Activated naive CD8-positive, alpha-beta T cell treated with anti-CD3 and anti-CD28 coated beads for 36 hours (primary cell): ENCODE results near the gene GADD45G. TPM values are rescaled to one million over a fixed set of nuclear protein-coding genes. Genes with fewer than 3 reads are reported as not detected.

Experiments used
- DNase-seq: peaks from one replicate; pipeline ENCODE4 v3.0.0; 2021
- H3K27ac Mint-ChIP-seq: one replicate; pipeline ENCODE4 v1.8.0; 2022; ENCODE audit warnings: mild to moderate bottlenecking, moderate library complexity, mixed read lengths
- H3K27me3 Mint-ChIP-seq: one replicate; pipeline ENCODE4 v1.8.0; 2022; ENCODE audit warnings: mild to moderate bottlenecking, mixed read lengths
- H3K36me3 Mint-ChIP-seq: one replicate; pipeline ENCODE4 v1.8.0; 2021; ENCODE audit warnings: mild to moderate bottlenecking, mixed read lengths
- H3K4me1 Mint-ChIP-seq: one replicate; pipeline ENCODE4 v1.8.0; 2021; ENCODE audit warnings: mixed read lengths
- H3K4me3 Mint-ChIP-seq: one replicate; pipeline ENCODE4 v1.8.0; 2022; ENCODE audit warnings: mild to moderate bottlenecking, moderate library complexity, mixed read lengths
- H3K9me3 Mint-ChIP-seq: one replicate; pipeline ENCODE4 v1.8.0; 2022; ENCODE audit warnings: mixed read lengths
- total RNA-seq, 2 experiments: library from RNA; stranded (reverse); gene quantifications; one replicate each; pipeline ENCODE4 v1.2.3, GENCODE V29; 2021

The GADD45G gene
- total RNA-seq, 2 experiments from 2014 or later: 1.4 to 1.8 TPM

DNA sequence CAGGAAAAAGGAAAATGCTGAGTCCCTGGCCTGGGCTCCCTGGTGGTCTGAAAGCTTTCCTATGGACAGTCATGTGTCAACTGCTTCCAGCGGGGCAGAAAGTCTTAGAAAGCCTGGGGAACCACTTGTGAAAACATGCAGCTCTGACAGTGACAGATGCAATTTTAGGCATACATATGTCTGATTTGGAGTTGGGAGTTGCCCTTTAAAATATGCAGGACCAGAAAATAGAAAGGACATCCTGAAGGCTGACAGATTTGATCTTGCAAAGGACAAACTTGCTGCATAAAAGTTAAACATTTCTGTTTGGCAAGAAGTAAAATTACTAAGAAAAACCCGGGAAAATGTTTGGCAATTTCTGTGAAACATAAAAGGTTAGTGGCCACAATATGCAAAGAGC is 23.8 kb downstream of the GADD45G start:
- Mint-ChIP-seq H3K27me3 (no peaks in the 10 kb centered on the region), H3K36me3 (no peaks in the 10 kb centered on the region), H3K4me3 (no peak overlapping the region), H3K9me3 (no peaks in the 10 kb centered on the region), H3K27ac (no peak overlapping the region), H3K4me1 (no peaks in the 10 kb centered on the region)
- no peak for DNase-seq

DNA sequence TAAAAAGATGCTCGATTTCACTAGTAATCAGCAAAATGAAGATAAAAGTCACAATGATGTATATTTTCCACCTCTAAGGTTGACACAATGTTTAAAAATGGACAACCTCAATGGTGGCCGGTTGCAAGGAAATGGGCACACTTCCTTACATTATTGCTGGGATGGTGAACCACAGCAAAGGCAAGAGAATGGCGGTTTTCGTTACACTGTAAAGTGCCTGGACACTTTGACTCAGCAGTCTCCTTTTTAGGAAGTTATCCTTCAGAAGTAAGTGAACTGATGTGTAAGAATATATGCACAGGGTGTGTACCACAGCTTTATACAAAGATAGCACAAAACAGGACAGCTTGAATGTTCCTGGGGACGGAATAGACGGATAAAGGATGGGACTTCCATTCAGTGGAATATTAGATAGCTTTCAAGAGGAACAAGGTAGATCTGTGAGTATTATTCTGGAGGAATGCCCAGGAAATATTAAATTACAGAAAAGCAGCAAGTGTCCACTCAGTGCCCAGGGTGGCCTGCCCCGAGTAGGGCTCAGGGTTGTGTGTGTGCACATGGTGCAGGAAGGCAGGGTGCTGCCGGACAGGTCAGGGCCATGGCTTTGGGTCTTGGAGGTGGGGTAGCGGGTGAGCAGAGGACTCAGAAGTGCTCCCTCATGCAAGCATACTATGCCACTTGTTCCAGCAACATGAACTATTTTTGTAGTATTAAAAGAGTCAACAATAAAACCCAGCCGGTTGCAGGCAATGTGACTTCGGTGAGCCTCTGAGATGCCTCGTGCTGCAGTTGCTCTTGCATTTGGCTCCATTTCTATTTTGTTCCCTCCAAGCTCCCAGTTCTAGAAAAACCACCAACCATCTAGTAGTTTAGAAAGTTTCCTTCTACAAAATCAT is 24.5 kb downstream of the GADD45G start:
- no peak overlapping the region for H3K27ac Mint-ChIP-seq
- H3K9me3 Mint-ChIP-seq: no peaks in the 10 kb centered on the region
- H3K27me3 Mint-ChIP-seq: no peaks in the 10 kb centered on the region
- no peak overlapping the region for H3K4me3 Mint-ChIP-seq
- DNase-seq: no peak
- H3K4me1 Mint-ChIP-seq: no peaks in the 10 kb centered on the region
- no peaks in the 10 kb centered on the region for H3K36me3 Mint-ChIP-seq

DNA sequence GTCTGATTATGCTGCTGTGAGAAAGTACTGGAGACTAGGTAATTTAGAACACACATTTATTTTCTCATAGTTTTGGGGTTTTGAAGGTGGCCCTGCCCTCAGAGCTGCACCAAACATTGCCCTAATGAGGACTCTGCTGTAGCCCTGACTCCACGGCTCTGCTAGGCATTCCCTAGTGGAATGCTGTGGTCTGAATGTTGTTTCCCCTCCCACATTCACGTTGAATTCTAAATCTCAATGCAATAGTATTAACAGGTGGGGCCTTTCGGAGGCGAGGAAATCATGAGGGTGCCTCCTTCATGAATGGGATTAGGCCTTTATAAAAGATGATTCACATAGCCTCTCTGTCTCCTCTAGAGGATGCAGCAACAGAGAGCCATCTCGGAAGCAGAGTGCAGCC is 25.7 kb downstream of the GADD45G start:
- no peaks in the 10 kb centered on the region for H3K9me3 Mint-ChIP-seq
- H3K4me3 Mint-ChIP-seq: no peak overlapping the region
- no peaks in the 10 kb centered on the region for H3K36me3 Mint-ChIP-seq
- H3K27ac Mint-ChIP-seq: no peak overlapping the region
- no peak for DNase-seq
- H3K27me3 Mint-ChIP-seq: no peaks in the 10 kb centered on the region
- no peaks in the 10 kb centered on the region for H3K4me1 Mint-ChIP-seq

DNA sequence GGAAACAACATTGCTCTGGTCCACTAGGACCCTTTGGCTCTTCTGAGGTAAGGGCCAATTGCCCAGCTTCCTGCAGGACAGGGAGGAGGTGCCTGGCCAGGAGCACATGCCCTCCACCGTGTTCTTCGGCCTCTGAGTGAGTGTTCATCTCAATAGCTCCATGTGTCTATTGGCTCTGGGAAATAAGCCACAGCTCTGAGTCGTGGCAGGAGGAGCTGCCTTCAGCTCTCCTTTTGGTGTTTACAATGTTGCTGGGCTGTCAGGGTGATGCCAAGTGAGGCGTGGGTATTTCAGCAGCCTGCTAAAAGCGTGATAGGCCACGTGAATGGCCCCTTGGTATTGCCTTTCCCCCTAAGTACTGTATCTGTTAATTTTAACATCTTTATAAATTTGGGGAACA is 26.6 kb downstream of the GADD45G start:
- H3K27ac Mint-ChIP-seq: no peak overlapping the region
- H3K36me3 Mint-ChIP-seq: no peaks in the 10 kb centered on the region
- H3K9me3 Mint-ChIP-seq: no peaks in the 10 kb centered on the region
- no peak overlapping the region for H3K4me3 Mint-ChIP-seq
- DNase-seq: no peak
- no peaks in the 10 kb centered on the region for H3K27me3 Mint-ChIP-seq
- no peaks in the 10 kb centered on the region for H3K4me1 Mint-ChIP-seq

DNA sequence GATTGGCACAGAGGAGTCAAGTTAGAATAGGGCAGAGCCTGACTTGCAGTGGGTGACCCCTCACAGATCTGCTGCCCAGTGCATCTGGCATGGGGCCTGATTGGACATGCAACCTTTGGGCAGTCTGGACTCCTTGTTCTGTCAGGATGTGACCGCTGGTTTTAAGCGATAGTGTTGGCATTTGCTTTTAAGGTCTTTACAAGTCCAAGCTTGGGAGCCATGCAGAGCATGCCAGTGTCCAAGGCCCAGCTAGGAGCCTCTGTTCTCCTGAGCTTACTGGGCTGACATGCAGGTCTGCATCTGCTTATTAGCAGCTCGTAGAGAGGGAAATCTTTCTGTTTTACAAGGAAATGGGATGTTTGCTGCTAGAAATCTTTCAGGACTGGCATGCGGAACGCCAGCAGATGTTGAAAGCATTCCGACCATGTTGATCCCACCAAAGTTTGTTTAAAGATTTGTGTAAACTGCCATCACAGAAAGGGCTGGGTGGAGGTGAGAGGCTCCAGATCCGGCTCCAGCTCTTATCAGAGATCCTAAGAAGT is 27.5 kb downstream of the GADD45G start:
- H3K27ac Mint-ChIP-seq: no peak overlapping the region
- no peak overlapping the region for H3K4me3 Mint-ChIP-seq
- DNase-seq: no peak
- no peaks in the 10 kb centered on the region for H3K9me3 Mint-ChIP-seq
- H3K27me3 Mint-ChIP-seq: no peaks in the 10 kb centered on the region
- H3K4me1 Mint-ChIP-seq: no peaks in the 10 kb centered on the region
- H3K36me3 Mint-ChIP-seq: no peaks in the 10 kb centered on the region

DNA sequence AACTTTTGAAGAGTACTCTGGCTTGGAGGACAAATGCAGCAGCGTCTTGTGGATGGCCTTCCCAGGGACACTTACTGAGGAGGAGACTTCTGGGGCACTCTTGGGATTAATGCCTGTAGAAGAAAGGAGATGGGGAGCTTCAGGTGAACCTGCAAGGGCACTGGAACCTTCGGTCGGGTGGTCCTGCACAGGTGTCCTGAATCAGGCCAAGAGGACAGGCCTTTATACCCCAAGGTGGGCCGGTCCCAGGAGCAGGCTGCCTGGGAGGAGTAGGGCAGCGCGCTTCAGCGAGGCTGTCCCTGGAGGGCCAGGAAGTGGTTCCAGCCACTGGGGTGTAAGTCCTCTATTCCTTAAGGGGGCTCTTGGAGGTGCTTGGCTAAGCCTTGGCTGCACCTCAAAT is 27.9 kb downstream of the GADD45G start:
- Mint-ChIP-seq H3K27me3 (no peaks in the 10 kb centered on the region), H3K9me3 (no peaks in the 10 kb centered on the region), H3K36me3 (no peaks in the 10 kb centered on the region), H3K4me3 (no peak overlapping the region), H3K27ac (no peak overlapping the region), H3K4me1 (no peaks in the 10 kb centered on the region)
- DNase-seq: no peak

DNA sequence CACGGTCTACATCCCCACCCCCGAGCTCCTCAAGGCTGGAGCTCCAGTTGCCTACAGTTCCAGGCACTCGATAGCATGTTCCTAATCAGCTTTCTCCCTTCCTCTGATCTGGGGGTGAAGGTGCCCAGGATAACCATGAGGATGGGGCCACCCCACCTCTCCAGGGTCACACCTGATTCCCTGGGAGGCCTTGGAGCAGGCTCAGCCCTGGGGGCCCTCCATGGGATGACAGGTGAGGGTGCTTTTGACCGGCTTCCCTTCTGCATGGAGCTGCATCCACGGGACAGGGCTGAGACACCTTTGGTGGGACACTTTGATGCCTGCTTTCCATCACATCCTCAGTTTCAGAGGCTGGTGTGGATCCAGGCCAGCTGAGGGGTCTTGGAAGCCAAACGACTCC is 28.6 kb downstream of the GADD45G start:
- Mint-ChIP-seq H3K27me3 (no peaks in the 10 kb centered on the region), H3K4me3 (no peak overlapping the region), H3K9me3 (no peaks in the 10 kb centered on the region), H3K27ac (no peak overlapping the region), H3K4me1 (no peaks in the 10 kb centered on the region), H3K36me3 (no peaks in the 10 kb centered on the region)
- no peak for DNase-seq

DNA sequence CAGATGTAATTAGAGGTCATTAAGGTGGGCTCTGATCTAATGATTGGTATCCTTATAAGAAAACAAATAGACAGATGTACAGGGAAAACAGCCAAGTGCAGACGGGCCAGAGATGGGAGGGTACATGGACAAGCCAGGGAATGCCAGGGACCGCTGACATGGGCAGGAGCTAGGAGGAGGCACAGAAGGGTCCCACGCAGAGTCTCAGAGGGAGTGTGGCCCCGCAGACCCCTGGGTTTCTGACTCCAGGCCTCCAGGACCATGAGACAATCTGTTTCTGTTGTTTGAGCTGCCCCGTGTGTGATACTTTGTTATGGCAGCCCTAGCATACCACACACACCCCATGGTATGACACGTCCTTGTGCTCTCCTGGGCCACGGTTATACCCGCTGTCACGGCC is 29.1 kb downstream of the GADD45G start:
- H3K4me3 Mint-ChIP-seq: no peak overlapping the region
- no peak for DNase-seq
- no peaks in the 10 kb centered on the region for H3K27me3 Mint-ChIP-seq
- no peak overlapping the region for H3K27ac Mint-ChIP-seq
- H3K36me3 Mint-ChIP-seq: no peaks in the 10 kb centered on the region
- H3K4me1 Mint-ChIP-seq: no peaks in the 10 kb centered on the region
- H3K9me3 Mint-ChIP-seq: no peaks in the 10 kb centered on the region

DNA sequence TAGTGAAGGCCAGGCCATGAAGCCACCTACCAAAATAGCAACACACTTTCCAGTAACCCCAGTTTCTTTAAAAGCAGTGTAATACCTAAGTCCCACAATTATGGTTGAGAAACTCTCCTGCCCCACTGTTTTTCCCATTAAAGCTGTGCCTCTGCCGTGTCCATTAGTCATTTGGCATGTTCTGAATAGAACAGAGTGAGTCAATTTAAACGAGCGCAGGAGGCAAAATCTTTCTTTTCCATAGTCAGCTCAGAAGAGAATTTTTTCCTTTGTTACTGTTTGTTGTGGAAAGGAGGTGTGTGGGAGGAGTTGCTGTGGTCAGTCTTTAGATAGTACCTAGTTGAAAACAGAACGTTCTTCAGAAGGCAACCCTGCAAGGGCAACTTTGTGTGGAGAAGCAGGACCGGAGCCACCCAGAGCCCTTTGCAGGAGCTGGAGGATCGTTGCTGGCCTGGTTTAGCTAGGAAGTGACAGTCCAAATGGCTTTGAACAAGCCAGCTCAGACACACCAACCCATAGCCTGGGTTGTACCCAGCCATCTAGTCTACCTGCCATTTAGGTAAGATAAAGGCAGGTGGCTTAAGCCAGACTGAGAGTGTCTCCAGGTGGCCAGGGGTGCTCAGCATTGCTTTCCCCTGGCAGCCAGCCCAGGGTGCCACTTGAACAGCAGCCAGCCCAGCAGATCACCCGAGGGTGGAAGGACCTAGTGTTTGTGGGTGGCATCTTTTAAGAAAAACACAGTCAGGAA is 30.4 kb downstream of the GADD45G start:
- no peaks in the 10 kb centered on the region for H3K9me3 Mint-ChIP-seq
- H3K4me3 Mint-ChIP-seq: no peak overlapping the region
- no peaks in the 10 kb centered on the region for H3K4me1 Mint-ChIP-seq
- no peak overlapping the region for H3K27ac Mint-ChIP-seq
- H3K36me3 Mint-ChIP-seq: no peaks in the 10 kb centered on the region
- H3K27me3 Mint-ChIP-seq: no peaks in the 10 kb centered on the region
- DNase-seq: no peak

DNA sequence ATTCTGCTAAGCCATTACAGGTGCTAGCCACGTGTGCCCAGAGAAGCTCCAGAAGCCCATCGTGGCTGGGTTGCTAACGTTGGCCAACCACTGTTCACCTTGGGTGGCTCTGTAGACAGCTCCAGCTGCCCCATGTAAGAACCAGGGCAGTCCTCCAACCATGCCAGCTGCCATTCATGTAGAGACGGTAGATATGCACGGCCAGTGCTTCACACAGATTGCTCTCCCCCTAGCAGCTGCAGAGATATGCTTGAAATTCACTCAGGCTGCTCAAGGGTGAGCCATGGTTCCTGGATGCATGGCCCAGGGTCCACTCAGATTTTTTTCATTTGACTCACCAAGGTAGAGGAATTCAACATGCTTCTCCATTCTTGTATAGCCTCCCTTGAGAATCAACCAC is 31.0 kb downstream of the GADD45G start:
- H3K9me3 Mint-ChIP-seq: no peaks in the 10 kb centered on the region

DNA sequence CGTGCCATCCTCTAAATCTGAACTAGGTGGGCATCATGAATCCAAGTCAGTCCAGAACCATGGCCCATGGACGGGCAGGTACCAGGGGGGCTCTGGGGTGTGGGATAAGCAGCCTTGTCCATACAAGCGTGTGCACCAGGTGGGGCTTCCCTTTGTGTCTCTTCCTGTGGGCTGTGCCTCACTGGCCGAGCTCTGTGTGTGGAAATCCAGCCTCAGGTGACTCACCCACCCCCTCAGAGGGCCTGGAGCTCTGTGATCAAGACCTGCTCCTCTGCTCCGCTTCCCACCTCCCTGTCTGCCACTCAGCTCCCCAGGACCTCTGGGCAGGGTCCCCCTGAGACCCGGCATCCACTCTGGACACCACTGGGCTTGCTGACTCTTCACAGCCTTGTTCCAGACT is 33.0 kb downstream of the GADD45G start:
- Mint-ChIP-seq H3K27me3 (peaks cover 4% of the 10 kb centered on the region), H3K4me1 (no peaks in the 10 kb centered on the region), H3K4me3 (no peak overlapping the region), H3K9me3 (no peaks in the 10 kb centered on the region), H3K27ac (no peak overlapping the region), H3K36me3 (no peaks in the 10 kb centered on the region)
- no peak for DNase-seq

More for the DNA sequence above, 31.0 kb downstream of the GADD45G start:
- Mint-ChIP-seq H3K27ac (no peak overlapping the region), H3K4me3 (no peak overlapping the region), H3K27me3 (no peaks in the 10 kb centered on the region), H3K36me3 (no peaks in the 10 kb centered on the region), H3K4me1 (no peaks in the 10 kb centered on the region)
- no peak for DNase-seq

DNA sequence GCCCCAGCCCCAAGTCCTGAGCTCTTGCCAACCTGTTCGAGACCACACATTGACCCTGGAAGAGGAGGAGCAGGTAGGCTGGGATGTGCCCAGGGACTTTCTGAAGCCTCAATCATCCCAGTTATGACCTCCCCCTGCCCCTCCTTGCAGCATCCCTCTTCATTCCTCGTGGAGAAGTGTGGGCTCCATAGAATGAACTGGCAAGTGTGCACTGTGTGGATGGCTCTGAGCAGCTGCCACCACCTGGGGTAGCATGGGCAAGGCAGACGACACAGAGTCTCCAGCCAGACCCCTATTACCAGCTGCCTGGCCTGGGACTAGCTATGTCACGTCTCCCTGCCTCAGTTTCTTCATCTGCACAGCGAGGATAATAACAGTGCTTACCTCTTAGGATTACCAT is 33.5 kb downstream of the GADD45G start:
- Mint-ChIP-seq H3K36me3 (no peaks in the 10 kb centered on the region), H3K4me3 (no peak overlapping the region), H3K4me1 (no peaks in the 10 kb centered on the region), H3K27ac (no peak overlapping the region), H3K9me3 (no peaks in the 10 kb centered on the region), H3K27me3 (peaks cover 4% of the 10 kb centered on the region)
- DNase-seq: no peak

DNA sequence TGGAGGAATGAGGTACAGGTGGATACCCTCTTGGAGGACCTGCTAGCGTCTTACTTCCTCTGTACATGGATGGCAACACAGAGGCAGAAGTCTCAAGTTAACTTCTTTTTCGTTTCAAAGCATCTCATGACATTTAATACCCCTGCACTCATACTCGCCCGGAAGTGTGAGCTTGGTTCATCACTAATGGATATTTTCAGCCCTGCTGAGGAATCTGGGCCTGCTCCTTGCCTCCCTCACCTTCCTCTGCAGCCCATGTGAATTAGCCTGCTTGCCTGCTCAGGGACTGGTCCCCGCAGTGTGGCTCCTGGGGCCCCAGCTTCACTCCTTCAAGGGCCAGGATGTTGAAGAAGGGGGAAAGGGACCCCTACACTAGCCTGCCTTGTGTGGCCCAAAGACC is 34.1 kb downstream of the GADD45G start:
- no peak for DNase-seq
- no peak overlapping the region for H3K4me3 Mint-ChIP-seq
- H3K27ac Mint-ChIP-seq: no peak overlapping the region
- no peaks in the 10 kb centered on the region for H3K36me3 Mint-ChIP-seq
- H3K4me1 Mint-ChIP-seq: no peaks in the 10 kb centered on the region
- H3K9me3 Mint-ChIP-seq: no peaks in the 10 kb centered on the region
- peaks cover 4% of the 10 kb centered on the region for H3K27me3 Mint-ChIP-seq

DNA sequence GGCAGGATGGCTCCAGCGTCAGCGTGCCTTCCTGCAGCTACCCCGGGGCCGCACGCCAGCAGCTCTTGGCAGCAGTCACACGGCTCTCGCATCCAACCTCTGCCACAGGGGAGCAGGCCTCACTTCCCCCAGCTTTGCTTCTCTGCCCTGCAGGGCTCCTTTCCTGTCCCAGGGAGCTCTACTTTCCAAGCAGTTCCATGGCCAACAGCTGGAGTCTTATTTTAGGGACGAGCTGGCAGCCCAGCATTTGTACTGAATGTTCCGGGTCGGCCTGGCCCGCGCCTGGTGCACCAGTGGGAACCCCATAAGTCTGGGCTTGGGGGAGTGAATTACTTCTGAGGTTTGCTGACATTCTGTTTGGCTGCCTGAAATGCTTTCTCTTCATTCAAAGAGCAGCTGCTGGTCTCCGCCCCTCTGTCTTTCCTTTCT is 34.6 kb downstream of the GADD45G start:
- Mint-ChIP-seq H3K4me1 (no peaks in the 10 kb centered on the region), H3K27me3 (peaks cover 4% of the 10 kb centered on the region), H3K36me3 (no peaks in the 10 kb centered on the region), H3K27ac (no peak overlapping the region), H3K4me3 (no peak overlapping the region), H3K9me3 (no peaks in the 10 kb centered on the region)
- no peak for DNase-seq

DNA sequence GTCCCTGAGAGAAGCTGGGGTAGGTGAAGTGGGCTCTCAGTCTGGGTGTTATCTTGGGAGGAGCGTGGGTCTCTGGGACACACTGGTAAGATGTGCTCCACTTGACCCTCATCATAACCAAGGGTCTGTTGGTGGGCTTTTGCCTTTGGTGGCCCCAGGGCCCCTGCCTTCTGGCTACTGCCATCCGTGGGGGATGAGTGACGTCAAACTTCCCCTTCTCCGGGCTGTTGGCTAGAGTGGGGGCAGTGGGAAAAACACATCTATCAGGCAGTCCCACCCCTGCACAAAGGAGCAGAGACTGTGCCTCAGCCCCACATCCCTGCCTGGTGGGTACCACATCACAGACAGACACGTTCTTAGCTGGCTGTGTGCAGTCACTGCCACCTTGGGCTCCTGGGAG is 35.1 kb downstream of the GADD45G start:
- H3K4me1 Mint-ChIP-seq: no peaks in the 10 kb centered on the region
- no peaks in the 10 kb centered on the region for H3K36me3 Mint-ChIP-seq
- DNase-seq: no peak
- H3K27me3 Mint-ChIP-seq: peaks cover 4% of the 10 kb centered on the region
- H3K27ac Mint-ChIP-seq: no peak overlapping the region
- no peaks in the 10 kb centered on the region for H3K9me3 Mint-ChIP-seq
- no peak overlapping the region for H3K4me3 Mint-ChIP-seq
